ENCODE measurements around the gene CTBP2. TPM values are rescaled to one million over a fixed set of nuclear protein-coding genes. Genes with fewer than 3 reads are reported as not detected.

CTBP2 gene
- total and polyA plus RNA-seq, 10 of the 15 experiments (the other 5 are each of a cell fraction or from before 2014, with no cell fraction given), result 0.02 to 0.72 (median 0.06) TPM; not detected in 2

DNA sequence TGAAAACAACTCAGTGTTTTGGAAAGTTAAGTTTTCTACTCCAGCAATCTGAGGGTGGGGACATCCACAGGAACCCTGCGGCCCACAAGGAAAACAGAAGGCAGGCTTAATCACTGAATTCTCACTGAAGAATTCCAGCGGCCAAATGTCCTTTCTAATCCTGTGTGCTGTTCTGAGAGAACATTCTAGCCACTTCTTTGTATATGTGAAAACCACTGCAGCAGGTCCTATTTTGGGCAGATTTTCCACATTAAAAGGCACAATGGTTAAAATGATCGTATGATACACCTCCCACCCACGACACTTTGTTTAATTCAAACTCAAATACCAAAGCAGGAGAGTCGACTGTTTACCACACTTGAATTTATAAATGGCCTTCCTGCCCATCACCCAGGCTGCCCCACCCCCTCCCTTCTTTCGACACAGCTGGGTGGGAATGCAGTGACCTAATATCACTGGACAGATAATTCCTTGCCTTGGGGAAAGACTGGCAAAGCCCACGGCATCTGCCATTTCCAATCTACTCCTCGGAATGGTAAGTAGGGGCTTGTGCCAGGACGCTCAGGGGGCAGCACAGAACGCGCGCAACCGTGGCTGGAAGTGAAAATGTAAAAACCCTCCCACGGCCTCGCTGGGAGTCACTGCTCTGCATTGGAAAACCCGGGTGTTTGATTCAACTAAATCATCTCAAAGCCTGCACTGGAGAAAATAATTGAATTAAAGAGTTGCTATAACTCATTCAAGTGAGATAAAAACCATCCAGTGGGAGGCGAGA lies 67.0 kb downstream of the CTBP2 start:
- 48% methylated on average over 17 of the region's 17 CpGs for WGBS (ENCODE audit: insufficient coverage, insufficient replicate concordance, low lambda C conversion rate, missing lambda C conversion rate)
- Histone ChIP-seq H4K20me1 (ENCODE audit: control insufficient read depth, insufficient read depth) (no peaks in the 10 kb centered on the region), H3K36me3 (ENCODE audit: control insufficient read depth in 2 of 2, insufficient read depth in 2 of 2, low read length in 1 of 2) (no peaks in the 10 kb centered on the region), H3K79me2 (ENCODE audit: control insufficient read depth, insufficient read depth, low read length) (no peaks in the 10 kb centered on the region), H3K27ac (ENCODE audit: control insufficient read depth, insufficient read depth) (no peak overlapping the region), H3K27me3 (replicated peaks in 1 of 2; ENCODE audit: control insufficient read depth in 2 of 2, insufficient read depth in 2 of 2, low read length in 1 of 2) (peaks cover 0 to 3% of the 10 kb centered on the region in 2 experiments; a peak in 3 of 4 replicates), H3K4me2 (ENCODE audit: control insufficient read depth, insufficient read depth) (no peak overlapping the region), H2AFZ (ENCODE audit: control insufficient read depth, low read depth, low read length) (no peak overlapping the region), H3K4me3 (no peak overlapping the region), H3K9me3 (replicated peaks; ENCODE audit: control insufficient read depth, insufficient read depth, low read length) (no peaks in the 10 kb centered on the region), H3K9ac (ENCODE audit: control insufficient read depth, insufficient read depth, low read length) (no peak overlapping the region), H3K4me1 (ENCODE audit: control insufficient read depth, insufficient read depth, low read length) (no peaks in the 10 kb centered on the region)
- intact Hi-C loops (cut with micrococcal nuclease; ENCODE audit: unreplicated experiment) (no loop called here), in situ Hi-C loops (cut with MboI) (no loop called here)
- no peak for ATAC-seq
- FAIRE-seq, result no peak
- no TSS peak for BruUV-seq (replicated peaks)
- ChIA-PET RAD21 (ENCODE audit: unreplicated experiment) (no interaction called here), SMC1A (ENCODE audit: uncharacterized antibody, unreplicated experiment) (no interaction called here), CTCF (no interaction called here), POLR2A (no interaction called here)
- no peak for TF ChIP-seq ESRRA (IDR thresholded peaks at IDR 0.05; ENCODE audit: low read length)
- TF ChIP-seq YY1 (IDR thresholded peaks at IDR 0.05; ENCODE audit: low read depth, low read length), result no peak
- no peak for TF ChIP-seq YBX1 (IDR thresholded peaks at IDR 0.05)
- no peak for TF ChIP-seq BACH1 (IDR thresholded peaks at IDR 0.05; ENCODE audit: borderline replicate concordance)
- no peak for TF ChIP-seq IRF4 (IDR thresholded peaks at IDR 0.05; ENCODE audit: low read depth, low read length)
- no peak for TF ChIP-seq DPF2 (IDR thresholded peaks at IDR 0.05)
- TF ChIP-seq ZNF592 (IDR thresholded peaks at IDR 0.05), result no peak
- no peak for TF ChIP-seq TBL1XR1 (IDR thresholded peaks at IDR 0.05; ENCODE audit: low read depth, low read length)
- TF ChIP-seq E2F8 (IDR thresholded peaks at IDR 0.05; ENCODE audit: low read depth, partially characterized antibody), result no peak
- DNase-seq (ENCODE audit: low read depth, low spot score), result no peak

Measured in GM12878 (cell line).